ENCODE measurements around the gene ARMCX2.
"Not testable (repeated sequence)": the region's sequence is repeated elsewhere in the genome, so short reads cannot be mapped to it uniquely, and the experiment has no call there.

GRCh38 chrX:101647716-101648115 lies 11.9 kb downstream of the ARMCX2 start:
- not testable (repeated sequence) for TF ChIP-seq ZNF274 (IDR thresholded peaks at IDR 0.05; ENCODE audit: low read depth, low read length); YY1 (IDR thresholded peaks at IDR 0.05; ENCODE audit: insufficient read depth, insufficient read length); SUZ12 (IDR thresholded peaks at IDR 0.05; ENCODE audit: extremely low read depth, insufficient read depth, insufficient read length)

Measured in NT2/D1 (cell line).